ENCODE data around the gene CRABP1.

DNA sequence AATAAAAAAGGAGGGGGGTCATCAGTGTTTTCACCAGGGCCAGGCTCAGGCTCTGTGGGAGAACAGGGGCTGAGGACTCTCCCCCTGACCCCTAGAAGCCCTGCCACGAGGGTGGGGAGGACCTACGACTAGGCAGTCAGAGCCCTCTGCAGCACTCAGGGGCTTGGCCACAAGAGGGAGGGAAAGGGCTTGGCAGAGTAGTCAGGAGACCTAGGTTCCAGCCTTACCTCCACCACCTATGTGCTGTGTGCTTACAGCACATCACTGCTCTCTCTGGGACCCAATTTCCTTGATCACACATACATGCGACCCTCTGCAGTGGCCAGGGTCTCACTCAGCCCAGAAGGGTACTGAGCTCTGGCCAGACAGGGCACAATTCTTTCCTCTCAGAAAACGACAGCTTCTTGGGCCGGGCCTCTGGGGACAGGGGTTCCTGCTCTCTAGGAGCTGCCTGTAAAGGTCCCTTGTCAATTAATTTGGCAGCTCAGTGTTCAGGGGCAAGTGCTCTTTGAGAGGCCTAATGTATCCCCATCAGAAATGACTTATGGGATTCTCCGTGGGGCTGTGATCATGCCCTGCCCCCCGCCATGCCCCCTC lies 24.4 kb upstream of the CRABP1 start:
- TF ChIP-seq, protein P1, sequence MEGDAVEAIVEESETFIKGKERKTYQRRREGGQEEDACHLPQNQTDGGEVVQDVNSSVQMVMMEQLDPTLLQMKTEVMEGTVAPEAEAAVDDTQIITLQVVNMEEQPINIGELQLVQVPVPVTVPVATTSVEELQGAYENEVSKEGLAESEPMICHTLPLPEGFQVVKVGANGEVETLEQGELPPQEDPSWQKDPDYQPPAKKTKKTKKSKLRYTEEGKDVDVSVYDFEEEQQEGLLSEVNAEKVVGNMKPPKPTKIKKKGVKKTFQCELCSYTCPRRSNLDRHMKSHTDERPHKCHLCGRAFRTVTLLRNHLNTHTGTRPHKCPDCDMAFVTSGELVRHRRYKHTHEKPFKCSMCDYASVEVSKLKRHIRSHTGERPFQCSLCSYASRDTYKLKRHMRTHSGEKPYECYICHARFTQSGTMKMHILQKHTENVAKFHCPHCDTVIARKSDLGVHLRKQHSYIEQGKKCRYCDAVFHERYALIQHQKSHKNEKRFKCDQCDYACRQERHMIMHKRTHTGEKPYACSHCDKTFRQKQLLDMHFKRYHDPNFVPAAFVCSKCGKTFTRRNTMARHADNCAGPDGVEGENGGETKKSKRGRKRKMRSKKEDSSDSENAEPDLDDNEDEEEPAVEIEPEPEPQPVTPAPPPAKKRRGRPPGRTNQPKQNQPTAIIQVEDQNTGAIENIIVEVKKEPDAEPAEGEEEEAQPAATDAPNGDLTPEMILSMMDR (IDR thresholded peaks at IDR 0.05 in 4 of 5, conservative IDR thresholded peaks at IDR 0.05 in 1 of 5) = no peak
- TF ChIP-seq POLR2A (IDR thresholded peaks at IDR 0.05) = no peak

Data from gastrocnemius medialis (tissue), 4 donors.